Neural progenitor cell (in vitro differentiated cells): ENCODE data around the gene FAS.
"Not testable (repeated sequence)": the region's sequence is repeated elsewhere in the genome, so short reads cannot be mapped to it uniquely, and the experiment has no call there.

ENCODE experiments used
- CTCF ChIP-seq: fragments of 200-600 bp; sonication (generic); IDR thresholded peaks from 2 replicates; pipeline ENCODE4 v1.5.1; 2017; ENCODE audit warnings: antibody characterized with exemption, mild to moderate bottlenecking
- EZH2 ChIP-seq: fragments of 200-600 bp; sonication (generic); IDR thresholded peaks from 2 replicates; pipeline ENCODE4 v1.6.1; 2017; ENCODE audit warnings: antibody characterized with exemption, mild to moderate bottlenecking, moderate library complexity
- EZH2phosphoT487 ChIP-seq: fragments of 200-600 bp; sonication (generic); IDR thresholded peaks from 2 replicates; pipeline ENCODE4 v1.6.1; 2017; ENCODE audit warnings: antibody characterized with exemption

GRCh38 chr10:89021526-89021925 lies 30.9 kb downstream of the FAS start:
- TF ChIP-seq CTCF, EZH2, EZH2phosphoT487: not testable (repeated sequence)
